Measurements from ENCODE around the gene SERPINB1.
"Not testable (repeated sequence)": the region's sequence is repeated elsewhere in the genome, so short reads cannot be mapped to it uniquely, and the experiment has no call there.

The SERPINB1 gene

GRCh38 chr6:2865694-2866151 is 24.1 kb upstream of the SERPINB1 start:
- DNase-seq: no peak

DNA sequence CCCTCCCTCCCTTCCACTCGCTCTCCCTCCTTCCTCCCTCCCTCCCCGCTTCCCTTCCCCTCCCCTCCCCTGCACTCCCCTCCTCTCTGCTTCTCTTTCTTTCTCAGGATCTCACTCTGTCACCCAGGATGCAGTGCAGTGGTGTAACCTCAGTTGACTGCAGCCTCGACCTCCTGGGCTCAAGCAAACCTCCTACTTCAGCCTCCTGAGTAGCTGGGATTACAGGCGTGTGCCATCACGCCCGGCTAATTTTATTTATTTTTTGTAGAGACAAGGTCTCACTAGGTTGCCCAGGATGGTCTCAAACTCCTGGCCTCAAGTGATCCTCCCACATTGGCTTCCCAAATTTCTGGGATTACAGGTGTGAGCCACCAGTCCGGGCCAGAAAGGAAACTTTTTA is 23.6 kb upstream of the SERPINB1 start:
- DNase-seq: no peak

GRCh38 chr6:2863901-2864300 is 22.2 kb upstream of the SERPINB1 start:
- DNase-seq: no peak

DNA sequence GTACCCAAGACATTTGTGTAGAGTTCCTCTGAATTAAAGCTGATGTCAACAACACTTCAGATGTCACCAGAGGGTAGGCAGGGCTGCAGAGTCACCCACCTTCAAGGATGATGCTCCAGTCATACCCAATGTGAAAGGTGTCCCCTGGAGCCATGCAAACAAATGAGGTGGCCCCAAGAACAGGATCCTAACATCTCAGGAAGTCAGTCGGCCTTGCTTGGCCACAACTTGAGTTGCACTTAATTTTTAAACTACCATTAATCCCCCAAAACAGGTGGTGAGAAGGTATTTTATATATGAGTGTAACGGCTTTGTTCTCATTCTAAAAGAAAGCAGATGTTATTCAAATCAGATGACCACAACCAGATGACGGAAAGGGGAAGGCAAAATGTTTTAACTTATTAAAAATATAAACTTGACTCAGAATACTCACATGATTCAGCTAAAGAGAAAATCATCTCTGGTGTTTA is 21.1 kb upstream of the SERPINB1 start:
- no peak for DNase-seq

DNA sequence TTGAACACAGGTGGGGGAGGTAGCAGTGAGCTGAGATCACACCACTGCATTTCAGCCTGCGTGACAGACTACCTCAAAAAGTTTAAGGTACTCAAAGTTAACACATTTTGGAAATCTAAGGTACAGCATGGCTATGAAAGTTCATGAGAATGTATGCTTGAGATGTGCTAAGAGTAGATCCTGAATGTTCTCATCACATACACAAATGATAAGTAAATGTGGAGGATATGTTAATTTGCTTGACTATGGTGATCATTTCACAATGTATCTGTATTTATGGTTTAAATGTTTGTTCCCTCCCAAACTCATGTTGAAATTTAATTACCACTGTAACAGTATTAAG is 20.1 kb upstream of the SERPINB1 start:
- no peak for DNase-seq

- no peak for DNase-seq
These were observed 19.6 kb upstream of the SERPINB1 start for GRCh38 chr6:2861060-2861821.

DNA sequence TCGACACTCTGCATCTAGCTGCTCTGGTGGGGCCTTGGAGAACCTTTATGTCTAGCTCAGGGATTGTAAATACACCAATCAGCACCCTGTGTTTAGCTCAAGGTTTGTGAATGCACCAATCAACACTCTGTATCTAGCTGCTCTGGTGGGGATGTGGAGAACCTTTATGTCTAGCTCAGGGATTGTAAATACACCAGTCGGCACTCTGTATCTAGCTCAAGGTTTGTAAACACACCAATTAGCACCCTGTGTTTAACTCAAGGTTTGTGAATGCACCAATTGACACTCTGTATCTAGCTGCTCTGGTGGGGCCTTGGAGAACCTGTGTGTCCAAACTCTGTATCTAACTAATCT is 19.0 kb upstream of the SERPINB1 start:
- DNase-seq: not testable (repeated sequence)

GRCh38 chr6:2859798-2860705 is 18.4 kb upstream of the SERPINB1 start:
- DNase-seq: not testable (repeated sequence)

DNA sequence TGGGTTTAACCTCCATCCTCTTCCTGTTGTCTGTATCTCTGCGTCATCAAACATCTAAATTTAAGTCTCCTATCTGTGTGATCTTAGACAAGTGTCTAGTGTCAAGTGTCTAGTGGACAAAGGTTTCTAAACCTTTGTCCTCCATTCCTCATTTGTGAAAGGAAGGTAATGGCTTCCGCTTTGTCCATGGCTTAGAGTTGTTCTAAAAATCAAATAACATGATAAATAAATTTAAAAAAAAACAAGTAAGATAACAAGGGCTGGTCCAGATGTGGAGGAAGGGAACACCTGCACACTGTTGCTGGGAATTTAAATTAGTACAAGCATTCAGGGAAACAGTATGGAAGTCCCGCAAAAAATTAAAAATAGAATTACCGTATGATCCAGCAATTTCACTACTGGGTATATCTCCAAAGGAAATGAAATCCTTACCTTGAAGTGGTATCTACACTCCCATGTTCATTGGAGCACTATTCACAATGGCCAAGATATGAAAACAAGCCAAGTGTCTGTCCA is 17.6 kb upstream of the SERPINB1 start:
- DNase-seq: no peak

DNA sequence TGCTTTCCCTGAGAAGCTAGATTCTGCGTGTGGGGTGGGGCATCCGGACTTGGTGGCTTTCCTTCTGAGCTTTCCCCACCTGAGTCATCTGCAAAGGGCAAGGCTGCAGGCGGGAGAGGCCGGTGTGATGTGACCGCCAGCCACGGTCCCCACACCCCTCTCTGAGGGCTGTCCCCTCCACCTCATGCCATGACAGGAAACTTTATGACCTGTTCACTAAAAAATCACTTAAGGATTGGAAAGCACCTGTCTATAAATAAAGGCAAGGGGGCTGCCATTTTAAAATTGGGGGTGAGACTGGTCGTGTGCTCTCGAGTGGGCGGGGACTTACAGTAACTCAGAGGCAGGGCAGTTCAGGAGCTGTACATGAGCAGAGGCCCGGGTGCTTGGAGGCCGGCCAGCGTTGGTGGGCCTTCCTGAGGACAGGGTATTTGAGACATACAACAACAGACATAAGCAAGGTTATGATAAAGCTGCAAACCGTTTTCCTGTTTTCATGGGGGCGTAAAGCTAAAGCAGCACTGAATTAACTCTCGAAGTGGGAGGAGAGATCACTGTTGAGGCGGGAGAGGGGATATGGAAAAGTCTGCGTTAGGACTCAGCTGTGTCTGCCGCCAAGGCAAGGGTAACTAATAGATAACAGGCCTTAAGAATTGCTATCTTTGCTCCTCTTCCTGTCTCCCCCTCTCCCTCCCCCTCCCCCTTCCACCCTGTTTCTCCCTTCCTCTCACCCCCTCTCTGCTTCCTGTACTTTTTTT is 16.1 kb upstream of the SERPINB1 start:
- no peak for DNase-seq

- no peak for DNase-seq
These were observed 15.5 kb upstream of the SERPINB1 start for GRCh38 chr6:2857185-2857579.

GRCh38 chr6:2855061-2855519 is 13.4 kb upstream of the SERPINB1 start:
- DNase-seq: no peak

- DNase-seq: peak in 1 of 2 donors; percentile 72
These were observed 12.8 kb upstream of the SERPINB1 start for GRCh38 chr6:2854396-2854982.

DNA sequence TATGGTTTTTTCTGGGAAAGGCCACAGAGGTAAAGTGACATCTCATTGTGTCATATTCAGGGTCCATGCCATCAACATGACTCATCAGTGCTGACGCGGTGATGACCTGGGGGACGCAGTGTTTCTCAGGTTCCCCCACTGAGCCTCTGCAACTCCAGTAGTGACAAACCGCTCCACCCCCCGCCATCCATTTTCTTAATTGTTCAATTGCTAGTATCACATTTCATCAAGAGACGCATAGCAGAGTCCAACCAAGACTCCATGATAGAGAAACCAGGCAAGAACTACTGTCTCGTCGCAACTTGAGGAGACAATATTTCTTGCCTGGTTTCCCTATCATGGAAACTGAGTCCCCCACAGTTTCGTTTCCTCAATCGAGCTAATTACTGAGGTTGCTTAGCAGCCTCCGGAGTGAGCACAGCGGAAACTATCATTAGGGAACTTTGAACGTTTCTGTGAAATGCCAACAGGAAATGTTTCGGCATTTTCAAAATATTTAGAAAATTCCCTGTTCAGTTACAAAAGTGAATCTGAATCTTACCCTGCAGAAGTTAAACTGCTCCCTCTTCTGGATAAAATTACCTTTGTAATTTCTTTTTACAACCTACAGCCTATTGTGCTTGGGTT is 12.2 kb upstream of the SERPINB1 start:
- DNase-seq: peak in 1 of 2 donors; percentile 72

DNA sequence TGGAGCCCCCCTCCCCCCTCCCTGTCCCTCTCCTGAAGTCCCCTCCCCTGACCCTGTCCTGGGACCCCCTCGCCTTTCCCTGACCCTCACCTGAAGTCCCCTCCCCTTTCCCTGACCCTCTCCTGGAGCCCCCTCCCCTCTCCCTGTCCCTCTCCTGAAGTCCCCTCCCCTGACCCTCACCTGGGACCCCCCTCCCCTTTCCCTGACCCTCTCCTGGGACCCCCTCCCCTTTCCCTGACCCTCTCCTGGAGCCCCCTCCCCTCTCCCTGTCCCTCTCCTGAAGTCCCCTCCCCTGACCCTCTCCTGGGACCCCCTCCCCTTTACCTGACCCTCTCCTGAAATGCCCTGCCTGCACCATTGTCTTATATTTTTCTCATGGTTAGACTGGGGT is 11.7 kb upstream of the SERPINB1 start:
- not testable (repeated sequence) for DNase-seq

DNA sequence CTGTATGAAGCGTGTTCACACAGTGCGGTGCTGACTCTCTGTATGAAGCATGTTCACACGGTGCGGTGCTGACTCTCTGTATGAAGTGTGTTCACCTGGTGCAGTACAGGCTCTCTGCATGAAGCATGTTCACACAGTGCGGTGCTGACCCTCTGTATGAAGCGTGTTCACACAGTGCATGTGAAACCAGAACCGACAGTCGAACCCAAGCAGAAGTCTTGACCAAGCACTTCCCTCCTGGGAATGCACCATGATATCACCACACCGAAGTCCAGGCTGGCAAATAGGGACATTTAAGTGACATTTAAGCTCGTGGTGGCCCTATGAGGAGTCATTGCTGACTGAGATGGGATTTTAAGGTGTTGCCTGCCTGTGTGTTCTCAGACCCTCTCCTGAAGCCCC is 11.3 kb upstream of the SERPINB1 start:
- DNase-seq: no peak

GRCh38 chr6:2852514-2852855 is 10.8 kb upstream of the SERPINB1 start:
- DNase-seq: no peak

GRCh38 chr6:2851727-2852513 is 10.3 kb upstream of the SERPINB1 start:
- DNase-seq: no peak

- DNase-seq: no peak
These were observed 9.0 kb upstream of the SERPINB1 start for GRCh38 chr6:2850538-2851113.

DNA sequence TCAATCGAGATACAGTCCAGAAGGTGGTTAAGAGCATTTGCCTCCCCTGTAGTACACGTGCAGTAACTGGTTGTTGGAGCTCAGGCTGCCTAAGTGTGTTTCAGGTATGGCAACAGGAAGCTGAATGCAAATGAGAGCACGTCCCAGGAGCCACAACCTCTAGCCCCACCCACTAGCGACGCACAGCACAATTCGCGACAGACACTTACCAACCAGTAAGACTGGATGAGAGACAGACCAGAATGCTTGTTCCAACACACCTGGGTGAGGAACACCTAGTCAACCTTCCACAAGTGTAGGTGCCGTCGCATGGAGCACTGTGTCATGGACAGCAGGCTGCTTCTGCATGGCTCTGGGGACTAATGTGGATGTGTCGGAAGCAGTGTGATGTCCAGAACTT is 7.2 kb upstream of the SERPINB1 start:
- DNase-seq: no peak

GRCh38 chr6:2845880-2846208 is 4.2 kb upstream of the SERPINB1 start:
- DNase-seq: no peak
